SU-DHL-6 (cell line): Measurements from ENCODE around the gene SLAMF7.

Experiments used
- H2AFZ ChIP-seq: fragments of 200-600 bp; sonication (generic); 2 replicates; pipeline ENCODE4 v1.6.1; 2014; ENCODE audit warnings: low read depth, mild to moderate bottlenecking, moderate library complexity, mixed read lengths, antibody characterized with exemption, low read length; ENCODE audit not compliant: severe bottlenecking
- H3F3A ChIP-seq: fragments of 200-600 bp; shearing (Covaris generic); 2 replicates; pipeline ENCODE4 v1.6.0; 2016; ENCODE audit warnings: antibody characterized with exemption, mild to moderate bottlenecking; ENCODE audit not compliant: insufficient read depth
- H3K27ac ChIP-seq: fragments of 200-600 bp; sonication (generic); 2 replicates; pipeline ENCODE4 v1.5.1; 2016; ENCODE audit warnings: low read depth, mild to moderate bottlenecking, low read length, moderate library complexity, mixed read lengths
- H3K27me3 ChIP-seq: fragments of 200-600 bp; sonication (generic), shearing (Covaris generic); 2 replicates; pipeline ENCODE4 v1.6.0; 2014; ENCODE audit warnings: mild to moderate bottlenecking, low read length
- H3K36me3 ChIP-seq: fragments of 200-600 bp; sonication (generic); 2 replicates; pipeline ENCODE4 v1.6.1; 2014; ENCODE audit warnings: mild to moderate bottlenecking, low read length, mixed read lengths
- H3K4me2 ChIP-seq: fragments of 300-600, 200-600 bp; shearing (Covaris generic), sonication (generic); 2 replicates; pipeline ENCODE4 v1.6.0; 2014; ENCODE audit warnings: low read length, low read depth, mild to moderate bottlenecking; ENCODE audit not compliant: poor library complexity, severe bottlenecking
- H3K4me3 ChIP-seq: fragments of 200-600 bp; sonication (generic); 2 replicates; pipeline ENCODE4 v1.5.1; 2014; ENCODE audit warnings: antibody characterized with exemption, low read length, mild to moderate bottlenecking, mixed read lengths; ENCODE audit not compliant: insufficient read depth, poor library complexity, severe bottlenecking
- H3K79me2 ChIP-seq: fragments of 200-600 bp; sonication (generic); 2 replicates; pipeline ENCODE4 v1.6.1; 2014; ENCODE audit warnings: mild to moderate bottlenecking, low read length, moderate library complexity; ENCODE audit not compliant: insufficient read depth
- H3K9ac ChIP-seq: fragments of 200-600 bp; sonication (generic); 2 replicates; pipeline ENCODE4 v1.7.0; 2014; ENCODE audit warnings: mild to moderate bottlenecking, low read length
- H3K9me2 ChIP-seq: fragments of 200-600 bp; sonication (generic); replicated peaks from 2 replicates; pipeline ENCODE4 v1.6.1; 2014; ENCODE audit warnings: low read length; ENCODE audit not compliant: insufficient read depth
- H3K9me3 ChIP-seq: fragments of 200-600 bp; sonication (generic); 2 replicates; pipeline ENCODE4 v1.6.1; 2014; ENCODE audit warnings: low read length, mixed read lengths; ENCODE audit not compliant: insufficient read depth
- H4K20me1 ChIP-seq: fragments of 200-600 bp; sonication (generic); 2 replicates; pipeline ENCODE4 v1.6.1; 2014; ENCODE audit warnings: low read depth, mild to moderate bottlenecking, antibody characterized with exemption, low read length, moderate library complexity, mixed read lengths
- EZH2phosphoT487 ChIP-seq: fragments of 200-600 bp; sonication (generic), shearing (Covaris generic); conservative IDR thresholded peaks from 2 replicates; pipeline ENCODE4 v1.6.1; 2018; ENCODE audit warnings: mild to moderate bottlenecking, antibody characterized with exemption, low read length, moderate library complexity, mixed read lengths
- TF ChIP-seq, protein P1 (sequence below): fragments of 200-600 bp; sonication (generic); IDR thresholded peaks from one replicate; pipeline ENCODE4 v1.5.1; 2017; ENCODE audit warnings: antibody characterized with exemption, mild to moderate bottlenecking, low read length, moderate library complexity; ENCODE audit not compliant: insufficient read depth, poor library complexity, severe bottlenecking

SLAMF7 gene

DNA sequence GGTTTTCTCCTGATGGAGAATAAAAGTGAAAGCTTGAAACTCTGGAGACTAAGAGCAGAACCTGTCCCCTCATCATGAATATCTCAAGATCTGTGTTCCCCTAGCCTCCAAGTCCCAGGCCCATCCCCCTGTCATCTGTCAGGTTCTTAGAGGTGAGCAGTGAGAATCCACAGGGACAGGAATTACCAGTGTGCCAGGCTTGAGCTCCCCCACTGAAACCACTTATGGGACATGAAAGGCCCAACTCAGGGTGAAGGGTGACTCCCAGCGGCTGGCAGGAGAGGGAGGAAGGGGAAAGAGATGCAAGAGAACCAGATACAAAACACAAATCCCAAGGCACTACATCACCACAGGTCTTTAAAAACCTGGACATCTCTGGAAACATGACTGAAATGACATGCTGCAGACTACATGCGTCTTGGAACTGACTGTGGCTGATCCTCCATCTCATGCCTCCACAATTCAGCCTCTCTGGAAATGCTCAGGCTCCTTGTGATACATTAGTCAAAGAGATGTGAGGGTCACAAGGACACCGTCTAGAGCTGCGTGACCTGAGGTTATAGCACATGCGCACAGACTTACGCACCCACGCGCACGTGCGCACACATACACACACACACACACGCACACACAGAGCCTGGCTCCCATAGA, 50.1 kb downstream of the SLAMF7 start:
- no peaks in the 10 kb centered on the region for H3K9me2 ChIP-seq
- no peaks in the 10 kb centered on the region for H4K20me1 ChIP-seq
- no peak overlapping the region for H3K4me3 ChIP-seq
- peak overlapping the region; percentile 28 for H3K4me2 ChIP-seq
- H3K27me3 ChIP-seq, result no peaks in the 10 kb centered on the region
- H3K9ac ChIP-seq, result no peak overlapping the region
- H3K27ac ChIP-seq, result no peak overlapping the region; the same call in 1 of the 2 replicates
- no peaks in the 10 kb centered on the region for H3K36me3 ChIP-seq
- H3F3A ChIP-seq, result peaks cover 4% of the 10 kb centered on the region; the same call in 1 of the 2 replicates
- no peaks in the 10 kb centered on the region for H3K79me2 ChIP-seq
- no peaks in the 10 kb centered on the region for H3K9me3 ChIP-seq
- H2AFZ ChIP-seq, result peak overlapping the region; percentile 64
- TF ChIP-seq EZH2phosphoT487, result no peak
- TF ChIP-seq, protein P1, sequence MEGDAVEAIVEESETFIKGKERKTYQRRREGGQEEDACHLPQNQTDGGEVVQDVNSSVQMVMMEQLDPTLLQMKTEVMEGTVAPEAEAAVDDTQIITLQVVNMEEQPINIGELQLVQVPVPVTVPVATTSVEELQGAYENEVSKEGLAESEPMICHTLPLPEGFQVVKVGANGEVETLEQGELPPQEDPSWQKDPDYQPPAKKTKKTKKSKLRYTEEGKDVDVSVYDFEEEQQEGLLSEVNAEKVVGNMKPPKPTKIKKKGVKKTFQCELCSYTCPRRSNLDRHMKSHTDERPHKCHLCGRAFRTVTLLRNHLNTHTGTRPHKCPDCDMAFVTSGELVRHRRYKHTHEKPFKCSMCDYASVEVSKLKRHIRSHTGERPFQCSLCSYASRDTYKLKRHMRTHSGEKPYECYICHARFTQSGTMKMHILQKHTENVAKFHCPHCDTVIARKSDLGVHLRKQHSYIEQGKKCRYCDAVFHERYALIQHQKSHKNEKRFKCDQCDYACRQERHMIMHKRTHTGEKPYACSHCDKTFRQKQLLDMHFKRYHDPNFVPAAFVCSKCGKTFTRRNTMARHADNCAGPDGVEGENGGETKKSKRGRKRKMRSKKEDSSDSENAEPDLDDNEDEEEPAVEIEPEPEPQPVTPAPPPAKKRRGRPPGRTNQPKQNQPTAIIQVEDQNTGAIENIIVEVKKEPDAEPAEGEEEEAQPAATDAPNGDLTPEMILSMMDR, result no peak

DNA sequence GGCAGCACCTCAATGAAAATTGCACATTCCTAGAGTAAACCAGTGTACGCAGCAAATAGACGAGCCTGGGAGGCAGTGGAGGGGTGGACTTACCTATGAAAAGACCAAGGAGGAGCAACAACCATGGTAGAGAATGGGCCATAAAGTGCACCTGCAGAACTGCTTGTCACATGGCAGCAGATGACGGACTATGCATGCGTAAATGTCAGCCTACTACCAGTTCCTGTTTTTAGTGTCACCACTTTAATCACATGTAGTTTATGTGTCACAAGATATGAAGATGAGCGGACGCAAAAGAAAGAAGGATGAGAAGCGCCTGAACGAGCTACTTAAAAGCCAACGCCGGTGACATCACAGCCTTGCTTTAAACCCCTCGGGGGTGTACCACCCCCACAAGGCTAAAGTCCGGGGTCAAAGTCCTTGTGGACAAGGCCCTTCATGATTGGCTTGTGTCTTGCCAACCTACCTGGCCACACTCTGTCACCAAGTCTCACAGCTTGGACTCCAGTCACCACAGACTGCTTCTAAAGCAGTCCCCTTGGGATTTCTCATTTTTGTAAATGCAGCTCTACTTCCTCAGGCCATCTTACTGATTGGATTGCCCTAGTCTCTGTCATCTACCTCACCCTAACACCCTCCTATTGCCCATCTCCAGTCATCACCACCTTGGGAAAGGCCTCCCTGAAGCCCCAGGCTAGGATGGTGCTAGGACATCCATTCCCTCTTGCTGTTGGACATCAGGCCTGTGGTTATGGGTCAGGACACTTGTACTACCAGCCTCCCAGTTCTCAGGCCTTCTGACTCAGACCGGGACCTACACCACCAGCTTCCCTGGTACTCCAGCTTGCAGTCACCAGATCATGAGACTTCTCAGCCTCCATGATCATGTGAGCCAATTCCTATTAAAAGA, 50.9 kb downstream of the SLAMF7 start:
- H3K4me2 ChIP-seq, result peak overlapping the region; percentile 28
- H3F3A ChIP-seq, result peaks cover 4% of the 10 kb centered on the region; the same call in 1 of the 2 replicates
- no peaks in the 10 kb centered on the region for H3K9me2 ChIP-seq
- H3K9ac ChIP-seq, result no peak overlapping the region; the same call in 1 of the 2 replicates
- H3K27ac ChIP-seq, result peak overlapping the region; percentile 27
- H3K27me3 ChIP-seq, result no peaks in the 10 kb centered on the region
- H3K9me3 ChIP-seq, result no peaks in the 10 kb centered on the region
- no peaks in the 10 kb centered on the region for H3K36me3 ChIP-seq
- H2AFZ ChIP-seq, result peak overlapping the region; percentile 64
- no peak overlapping the region for H3K4me3 ChIP-seq
- H4K20me1 ChIP-seq, result no peaks in the 10 kb centered on the region
- TF ChIP-seq EZH2phosphoT487, result no peak
- TF ChIP-seq, protein P1, result no peak
- no peaks in the 10 kb centered on the region for H3K79me2 ChIP-seq

DNA sequence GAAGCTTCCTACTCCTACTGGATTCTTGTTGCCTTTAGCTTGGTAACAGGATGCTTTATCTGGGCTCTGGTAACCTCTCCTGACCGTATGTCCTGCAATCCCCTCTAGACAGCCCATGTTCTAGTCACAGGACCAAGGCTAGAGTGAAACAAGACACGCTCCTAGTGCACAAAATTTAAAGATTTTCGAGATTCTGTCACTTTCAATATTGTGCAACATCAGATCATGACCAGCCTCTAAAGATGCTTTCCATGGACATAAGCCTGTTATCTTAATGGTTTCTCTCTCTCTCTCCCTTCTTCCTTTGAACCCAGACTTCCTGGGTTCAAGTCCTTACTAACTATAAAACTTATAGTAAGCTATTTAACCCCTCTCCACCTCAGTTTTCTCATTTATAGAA, 55.3 kb downstream of the SLAMF7 start:
- Histone ChIP-seq H3K9me3 (no peaks in the 10 kb centered on the region), H3F3A (peaks cover 4% of the 10 kb centered on the region; the same call in 1 of the 2 replicates), H3K9ac (no peak overlapping the region), H3K27me3 (no peaks in the 10 kb centered on the region), H4K20me1 (no peaks in the 10 kb centered on the region), H3K27ac (no peak overlapping the region), H3K4me3 (no peak overlapping the region), H2AFZ (no peak overlapping the region), H3K9me2 (no peaks in the 10 kb centered on the region), H3K79me2 (no peaks in the 10 kb centered on the region), H3K4me2 (no peak overlapping the region), H3K36me3 (no peaks in the 10 kb centered on the region)
- TF ChIP-seq, protein P1, result no peak
- TF ChIP-seq EZH2phosphoT487, result no peak
